NCI-H460 (cell line): Measurements from ENCODE around the gene SLC44A4. TPM values are rescaled to one million over a fixed set of nuclear protein-coding genes. Genes with fewer than 3 reads are reported as not detected.
"Not testable (repeated sequence)": the region's sequence is repeated elsewhere in the genome, so short reads cannot be mapped to it uniquely, and the experiment has no call there.

ENCODE experiments used
- DNase-seq: peaks from one replicate; pipeline ENCODE4 v3.0.0-alpha.2; 2016; ENCODE audit warnings: low read depth; ENCODE audit errors: extremely low read depth
- polyA plus RNA-seq: library from polyadenylated mRNA; depleted of rRNA; stranded (reverse); fragments of >200 nt; gene quantifications from 2 replicates; pipeline ENCODE4 v1.2.3, GENCODE V29; 2014; cell fraction: nucleus; rRNA removed
- total RNA-seq: library from RNA; depleted of rRNA; stranded (reverse); fragments of >200 nt; shearing (Covaris generic); gene quantifications from 2 replicates; pipeline ENCODE4 v1.2.3, GENCODE V29; 2014; rRNA removed

SLC44A4 gene
- 0.07 TPM in 1 of 2 replicates, not detected in the other for total RNA-seq
- not detected in 2 replicates for polyA plus RNA-seq

DNA sequence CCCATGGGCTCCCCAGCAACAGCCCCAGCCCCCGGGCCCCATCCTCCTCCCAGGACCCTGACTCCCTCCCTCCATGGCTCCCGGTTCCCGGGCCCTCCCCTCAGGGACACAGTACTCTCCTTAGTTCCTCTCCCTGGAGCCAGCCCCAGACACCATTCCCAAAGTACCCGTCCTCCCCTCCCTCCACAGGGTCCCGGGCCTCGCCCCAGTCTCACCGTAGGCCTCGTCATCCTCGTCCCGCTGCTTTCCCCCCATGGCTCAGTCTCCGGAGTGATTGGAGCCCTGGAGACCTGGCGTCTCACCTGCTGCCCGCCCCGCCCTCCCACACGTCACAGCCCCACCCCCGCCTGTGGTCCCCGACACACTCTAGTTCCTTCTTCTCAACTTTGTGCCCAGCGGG lies at the start of gene SLC44A4:
TSS of gene SLC44A4 (minus strand) at position 272 of the 400 bp plus-strand sequence. CDS start at position 255, 17 bp downstream.
- no peak for DNase-seq

DNA sequence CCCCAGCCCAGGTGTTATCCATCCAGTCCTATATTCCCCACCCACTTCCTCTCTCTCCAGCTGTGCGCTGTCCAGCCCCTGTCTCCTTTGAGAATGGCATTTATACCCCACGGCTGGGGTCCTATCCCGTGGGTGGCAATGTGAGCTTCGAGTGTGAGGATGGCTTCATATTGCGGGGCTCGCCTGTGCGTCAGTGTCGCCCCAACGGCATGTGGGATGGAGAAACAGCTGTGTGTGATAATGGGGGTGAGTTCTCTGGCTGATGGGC lies 49.8 kb upstream of the SLC44A4 start:
- DNase-seq, result no peak

GRCh38 chr6:31927863-31928671 lies 49.3 kb upstream of the SLC44A4 start:
- DNase-seq, result no peak

DNA sequence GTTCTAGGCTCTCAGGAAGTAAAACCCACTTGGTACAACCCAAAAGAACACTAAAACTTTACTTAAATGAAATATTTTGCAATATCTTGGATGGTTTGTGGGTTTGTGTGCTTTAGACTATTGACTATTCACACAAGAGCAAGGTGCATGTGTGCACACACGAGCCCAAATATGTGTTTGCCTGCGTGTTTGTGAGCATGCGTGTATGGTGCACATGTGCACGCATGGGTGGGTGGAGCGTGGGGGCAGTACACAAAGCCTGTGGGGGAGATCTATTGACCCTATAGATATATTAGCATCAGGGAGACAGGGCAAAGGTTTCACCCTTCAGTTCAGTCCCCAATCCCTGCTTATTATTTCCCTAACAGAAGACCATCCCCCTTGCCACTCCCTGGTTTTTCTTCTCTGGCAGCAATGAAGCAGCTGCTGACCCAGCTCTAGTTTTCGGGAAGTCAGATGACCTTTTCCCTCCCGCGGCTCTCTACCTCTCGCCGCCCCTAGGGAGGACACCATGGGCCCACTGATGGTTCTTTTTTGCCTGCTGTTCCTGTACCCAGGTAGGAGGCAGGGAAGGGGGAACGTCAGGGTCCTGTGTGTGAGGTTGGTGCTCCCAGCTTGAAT lies 48.6 kb upstream of the SLC44A4 start, which contains the start of gene C2:
TSS of gene C2 (plus strand) at position 476 of the 621 bp plus-strand sequence. CDS start at position 512, 36 bp downstream.
- DNase-seq, result no peak

DNA sequence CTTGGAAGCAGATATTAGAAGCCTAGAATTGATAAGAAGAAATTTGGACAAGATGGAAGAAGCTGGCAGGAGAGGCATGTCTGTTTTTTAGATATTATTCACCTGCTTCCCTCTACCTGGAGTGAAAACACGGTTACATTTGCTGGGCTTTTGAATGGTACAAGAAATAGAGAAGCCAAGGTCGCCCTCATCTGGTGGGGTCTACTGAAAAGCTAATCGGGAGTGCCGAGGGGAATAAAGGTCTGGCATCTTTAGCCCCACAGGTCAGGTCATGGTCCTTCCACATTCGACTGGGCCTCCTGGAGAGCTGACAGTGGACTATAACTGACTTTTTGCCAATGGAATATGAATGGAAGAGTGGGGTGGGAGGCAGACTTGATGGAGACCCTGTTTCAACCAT lies 44.1 kb upstream of the SLC44A4 start:
- no peak for DNase-seq

- no peak for DNase-seq
These were observed 42.0 kb upstream of the SLC44A4 start for GRCh38 chr6:31920811-31921210.

GRCh38 chr6:31919624-31920303 lies 41.0 kb upstream of the SLC44A4 start:
- no peak for DNase-seq

DNA sequence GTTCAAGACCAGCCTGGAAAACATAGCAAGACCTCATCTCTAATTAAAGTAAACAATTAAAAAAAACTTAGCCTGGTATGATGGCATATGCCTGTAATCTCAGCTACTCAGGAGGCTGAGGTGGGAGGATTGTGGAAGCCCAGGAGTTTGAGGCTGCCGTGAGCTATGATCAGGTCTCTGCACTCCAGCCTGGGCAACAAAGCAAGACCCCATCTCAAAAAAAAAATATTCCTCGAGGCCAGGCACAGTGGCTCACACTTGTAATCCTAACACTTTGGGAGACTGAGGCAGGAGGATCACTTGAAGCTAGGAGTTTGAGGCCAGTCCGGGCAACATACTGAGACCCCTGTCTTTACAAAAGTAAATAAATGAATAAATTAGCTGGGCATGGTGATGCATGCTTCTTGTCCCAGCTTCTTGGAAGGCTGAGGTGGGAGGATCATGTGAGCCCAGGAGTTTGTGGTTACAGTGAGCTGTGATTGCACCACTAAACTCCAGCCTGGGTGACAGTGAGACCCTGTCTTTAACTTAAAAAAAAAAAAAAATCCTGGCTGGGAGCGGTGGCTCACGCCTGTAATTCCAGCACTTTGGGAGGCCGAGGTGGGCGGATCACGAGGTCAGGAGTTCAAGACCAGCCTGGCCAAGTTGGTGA lies 39.4 kb upstream of the SLC44A4 start:
- no peak for DNase-seq

DNA sequence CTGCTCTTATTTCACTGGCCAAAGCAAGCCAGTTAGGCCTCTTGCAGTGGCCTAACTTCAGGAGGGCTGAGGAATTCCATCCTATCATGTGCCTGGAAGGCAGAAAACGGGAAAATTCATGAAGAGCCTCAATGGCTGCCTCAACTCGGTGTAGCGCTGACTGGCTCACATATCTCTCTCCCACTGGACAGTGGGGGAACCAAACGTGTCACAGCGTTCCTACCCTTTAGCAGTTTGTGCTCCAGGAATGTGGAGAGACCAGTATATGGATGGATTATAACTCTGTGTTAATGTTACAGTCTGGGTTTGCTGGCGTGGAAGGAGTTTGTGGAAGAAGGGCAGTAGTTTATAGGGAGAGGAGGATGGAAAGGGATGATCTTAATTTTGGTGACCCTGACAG lies 37.0 kb upstream of the SLC44A4 start:
- no peak for DNase-seq

GRCh38 chr6:31915351-31915750 lies 36.6 kb upstream of the SLC44A4 start:
- no peak for DNase-seq

DNA sequence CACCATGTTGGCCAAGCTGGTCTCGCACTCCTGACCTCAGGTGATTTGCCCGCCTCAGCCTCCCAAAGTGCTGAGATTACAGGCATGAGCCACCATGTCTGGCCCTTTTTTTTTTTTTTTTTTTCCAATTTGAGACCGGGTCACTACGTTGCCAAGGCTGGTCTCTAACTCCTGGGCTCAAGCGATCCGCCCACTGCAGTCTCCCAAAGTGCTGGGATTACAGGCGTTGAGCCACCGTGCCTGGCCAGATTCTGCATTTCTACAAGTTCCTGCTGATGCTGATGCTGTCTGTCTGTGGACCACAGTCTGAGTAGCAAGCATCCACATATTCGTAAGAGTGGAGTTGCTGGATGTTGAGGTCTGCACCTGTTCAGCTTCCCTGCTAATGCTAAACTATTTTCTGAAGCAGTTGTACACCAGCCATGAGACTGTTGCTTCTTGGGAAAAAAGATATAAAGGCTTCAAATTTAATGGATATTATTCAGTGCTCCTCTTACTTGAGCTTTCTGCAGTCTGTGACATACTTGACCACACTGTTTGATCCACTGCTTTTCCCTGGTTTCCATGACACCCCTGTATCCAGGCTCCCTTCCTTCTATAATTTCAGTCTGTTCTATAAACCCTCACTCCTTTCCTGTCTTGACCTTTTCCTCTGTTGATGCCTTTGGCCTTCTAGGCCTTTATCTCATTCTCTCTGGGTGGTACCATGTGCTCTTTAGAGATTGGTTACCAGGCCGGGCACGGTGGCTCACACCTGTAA lies 33.2 kb upstream of the SLC44A4 start:
- DNase-seq, result no peak

DNA sequence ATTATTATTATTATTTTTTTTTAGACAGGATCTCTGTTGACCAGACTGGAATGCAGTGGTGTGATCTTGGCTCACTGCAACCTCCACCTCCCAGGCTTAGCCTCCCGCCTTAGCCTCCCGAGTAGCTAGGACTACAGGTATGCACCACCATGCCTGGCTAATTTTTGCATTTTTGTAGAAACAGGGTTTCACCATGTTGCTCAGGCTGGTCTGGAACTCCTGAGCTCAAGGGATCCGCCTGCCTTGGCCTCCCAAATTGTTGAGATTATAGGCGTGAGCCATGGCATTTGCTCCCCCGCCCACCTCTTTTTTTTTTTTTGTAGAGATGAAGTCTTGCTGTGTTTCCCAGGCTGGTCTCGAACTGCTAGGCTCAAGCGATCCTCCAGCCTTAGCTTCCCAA lies 30.5 kb upstream of the SLC44A4 start:
- DNase-seq, result not testable (repeated sequence)

DNA sequence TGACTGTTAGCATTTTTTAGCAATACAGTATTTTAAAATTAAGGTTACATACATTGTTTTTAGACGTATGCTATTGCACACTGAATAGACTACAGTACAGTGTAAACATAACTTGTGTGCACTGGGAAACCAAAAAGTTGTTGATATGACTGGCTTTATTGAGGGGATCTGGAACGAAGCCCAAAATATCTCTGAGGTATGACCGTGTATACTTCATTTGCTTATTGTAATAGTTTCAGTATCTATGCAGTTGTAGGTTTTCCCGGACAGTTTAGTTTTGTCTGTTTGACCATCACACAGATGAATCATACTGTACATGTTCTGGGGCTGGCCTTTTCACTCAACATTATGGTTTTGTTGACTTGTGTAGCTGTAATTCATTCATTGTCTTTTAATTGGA lies 30.0 kb upstream of the SLC44A4 start:
- no peak for DNase-seq

GRCh38 chr6:31908255-31908654 lies 29.5 kb upstream of the SLC44A4 start:
- not testable (repeated sequence) for DNase-seq

DNA sequence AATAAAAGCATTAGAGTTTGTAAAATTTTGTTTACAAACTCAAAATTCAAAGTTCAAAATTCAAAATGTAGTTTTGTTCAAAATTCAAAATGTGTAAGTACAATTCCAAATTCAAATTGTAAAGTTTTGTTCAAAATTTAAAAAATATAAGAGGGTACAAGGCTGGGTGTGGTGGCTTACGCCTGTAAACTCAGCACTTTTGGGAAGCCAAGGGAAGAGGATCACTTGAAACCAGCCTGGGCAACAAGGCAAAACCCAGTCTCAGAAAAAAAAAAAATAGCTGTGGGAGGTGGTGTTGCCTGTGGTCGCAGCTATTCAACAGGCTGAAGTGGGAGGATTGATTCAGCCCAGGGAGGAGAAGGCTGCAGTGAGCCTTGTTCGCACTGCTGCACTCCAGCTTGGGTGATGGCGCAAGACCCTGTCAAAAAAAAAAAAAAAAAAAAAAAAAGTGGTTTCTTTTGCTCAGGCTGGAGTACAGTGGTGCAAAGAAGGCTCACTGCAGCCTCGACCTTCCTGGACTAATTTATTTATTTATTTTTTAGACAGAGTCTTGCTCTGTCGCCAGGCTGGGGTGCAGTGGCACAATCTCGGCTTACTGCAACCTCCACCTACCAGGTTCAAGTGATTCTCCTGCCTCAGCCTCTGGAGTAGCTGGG lies 28.5 kb upstream of the SLC44A4 start:
- no peak for DNase-seq

- DNase-seq, result not testable (repeated sequence)
These were observed 27.9 kb upstream of the SLC44A4 start for GRCh38 chr6:31906727-31907126.

- DNase-seq, result no peak
These were observed 27.3 kb upstream of the SLC44A4 start for GRCh38 chr6:31906122-31906521.

- no peak for DNase-seq
These were observed 26.2 kb upstream of the SLC44A4 start for GRCh38 chr6:31905041-31905440.

DNA sequence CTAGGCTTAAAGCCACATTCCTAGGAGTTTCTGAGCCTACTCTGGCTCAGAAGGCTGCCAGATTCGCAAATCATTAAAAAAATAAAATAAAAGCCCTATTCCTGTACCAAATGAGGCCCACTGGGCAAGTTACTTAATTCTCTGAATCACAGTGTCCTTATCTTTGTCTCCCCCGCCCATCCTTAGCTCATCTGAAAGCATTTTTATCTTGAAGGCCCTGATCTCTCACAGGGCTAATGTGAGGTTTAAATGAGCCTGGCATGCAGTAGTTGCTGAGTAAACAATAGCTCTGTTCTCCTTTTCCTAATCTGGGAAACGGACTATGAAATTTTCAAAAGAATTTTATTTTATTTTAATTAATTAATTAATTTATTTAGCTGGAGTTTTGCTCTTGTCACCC lies 25.2 kb upstream of the SLC44A4 start:
- DNase-seq, result no peak
